Ecto neural progenitor cell (in vitro differentiated cells): ENCODE data around the gene APOA5.
"Not testable (repeated sequence)": the region's sequence is repeated elsewhere in the genome, so short reads cannot be mapped to it uniquely, and the experiment has no call there.

Source experiments
- DNase-seq: peaks from one replicate; pipeline ENCODE4 v3.0.0-alpha.2; 2018; ENCODE audit warnings: low spot score

Gene APOA5

GRCh38 chr11:116827461-116827860 is 35.8 kb upstream of the APOA5 start:
- no peak for DNase-seq

DNA sequence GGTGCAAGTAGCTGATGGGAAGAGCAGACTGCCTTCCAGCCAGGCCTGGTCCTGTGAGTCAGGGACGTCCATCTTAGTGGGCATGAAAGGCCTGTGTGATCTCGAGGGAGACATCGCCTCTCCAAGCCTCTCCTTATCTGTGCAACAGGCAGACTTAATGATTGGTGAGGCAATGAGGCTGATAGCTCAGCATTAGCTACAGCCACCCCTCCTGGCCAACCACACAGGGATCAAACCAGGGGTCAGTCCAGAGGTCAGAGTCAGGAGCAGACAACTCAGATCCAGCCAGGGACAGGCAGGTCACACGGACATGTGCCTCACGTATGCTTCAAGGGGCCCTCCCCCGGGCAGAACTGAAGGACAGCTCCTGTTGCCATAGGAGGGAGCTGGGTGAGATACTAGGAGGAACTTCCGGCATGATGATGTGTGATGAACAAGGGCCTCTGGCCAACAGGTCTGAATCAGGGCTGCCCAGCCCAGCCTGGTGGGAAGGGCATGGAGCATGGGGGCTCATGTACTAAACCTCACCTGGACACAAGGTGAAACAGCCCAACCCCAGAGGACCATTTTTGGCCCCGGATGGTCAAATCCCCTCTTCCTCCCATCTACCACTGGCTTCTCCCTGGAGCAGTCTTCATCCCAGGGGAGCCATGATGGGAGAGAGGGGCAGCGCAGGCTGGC is 35.2 kb upstream of the APOA5 start:
- DNase-seq, result no peak

DNA sequence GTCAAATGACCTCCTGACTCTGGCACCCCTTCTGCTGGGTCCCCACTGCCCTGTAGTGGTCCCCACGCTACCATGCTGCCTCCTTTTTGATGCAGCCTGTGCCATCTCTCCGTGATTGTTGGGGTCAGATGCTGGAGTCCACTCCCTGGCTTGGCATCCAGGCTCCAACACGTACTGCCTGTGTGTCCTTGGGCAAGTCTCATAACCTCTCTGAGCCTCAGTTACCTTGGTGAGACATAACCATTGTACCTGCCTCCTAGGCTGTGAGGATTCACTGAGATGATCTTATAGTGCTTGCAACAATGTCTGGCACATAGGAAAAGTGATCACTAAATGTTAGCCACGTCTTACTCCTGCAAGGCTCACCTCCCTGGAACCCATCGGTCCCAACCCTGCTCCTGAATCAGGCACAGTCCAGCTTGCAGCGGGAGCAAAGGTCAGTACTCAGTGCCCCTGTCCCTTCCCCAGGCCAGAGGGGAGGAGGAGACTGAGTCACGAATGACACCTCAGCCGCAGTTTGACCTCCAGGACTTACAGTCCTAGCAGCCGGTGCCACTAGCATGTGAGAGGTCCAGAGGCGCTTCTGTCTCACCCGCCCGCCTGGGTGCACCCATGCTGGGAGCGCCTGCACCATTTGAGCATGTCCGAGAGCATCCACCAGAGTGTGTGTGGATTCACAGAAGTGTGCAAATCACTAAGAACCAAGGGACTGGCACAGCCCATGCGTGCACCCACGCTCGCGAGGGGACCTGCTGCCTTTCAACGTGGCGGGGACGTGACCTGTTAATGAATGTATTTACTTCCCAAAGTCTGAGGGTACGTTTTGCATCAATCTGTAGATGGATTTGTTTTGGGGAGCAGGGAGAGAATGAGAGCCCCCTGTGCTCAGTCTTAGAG is 34.4 kb upstream of the APOA5 start:
- DNase-seq, result no peak

- DNase-seq, result no peak
Measured at GRCh38 chr11:116825434-116825833, 33.8 kb upstream of the APOA5 start.

DNA sequence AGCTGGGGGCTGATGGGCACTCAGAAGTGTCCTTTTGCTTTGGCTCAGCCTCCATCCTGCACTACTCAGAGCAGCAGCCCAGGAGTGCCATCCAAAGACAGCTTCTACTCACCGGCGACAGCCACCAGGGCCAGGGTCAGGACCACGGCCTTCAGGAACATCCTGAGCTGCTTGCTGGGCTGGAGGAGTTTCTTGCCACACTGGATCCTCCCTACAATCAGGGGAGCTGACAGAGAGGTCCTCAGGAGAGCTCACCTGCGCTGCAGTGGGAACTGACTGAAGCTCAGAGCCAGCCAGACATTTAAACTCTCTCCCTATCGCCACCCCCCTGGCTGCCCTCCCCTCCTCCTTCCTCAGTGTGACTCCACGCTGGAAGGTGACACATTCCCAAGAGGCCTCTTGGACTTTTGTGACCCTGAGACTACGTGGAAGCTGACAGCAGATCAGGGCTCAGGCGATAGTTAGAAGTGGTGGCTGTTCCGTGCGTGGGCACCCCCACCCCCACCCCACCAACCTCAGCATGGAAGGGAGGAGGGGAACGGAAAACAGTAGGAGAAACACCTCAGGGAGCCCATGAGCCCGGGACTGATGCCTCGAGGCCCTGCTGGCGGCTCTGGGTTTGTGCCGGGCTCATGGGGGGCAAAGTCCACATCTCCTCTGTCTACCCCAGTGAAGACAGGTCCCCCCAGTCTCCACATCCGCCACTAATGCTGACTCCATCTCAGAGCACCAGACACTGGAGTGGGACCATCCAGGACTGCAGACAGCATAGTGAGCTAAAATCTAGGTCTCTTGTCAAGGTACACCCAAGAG is 31.6 kb upstream of the APOA5 start, which contains the start of gene APOA4:
Gene APOA4 (minus strand): TSS at position 274 of the 813 bp plus-strand sequence. CDS start 113 bp downstream, at position 161.
- DNase-seq, result no peak

GRCh38 chr11:116822575-116822974 is 30.9 kb upstream of the APOA5 start:
- DNase-seq, result no peak

GRCh38 chr11:116821050-116821918 is 29.6 kb upstream of the APOA5 start:
- no peak for DNase-seq

DNA sequence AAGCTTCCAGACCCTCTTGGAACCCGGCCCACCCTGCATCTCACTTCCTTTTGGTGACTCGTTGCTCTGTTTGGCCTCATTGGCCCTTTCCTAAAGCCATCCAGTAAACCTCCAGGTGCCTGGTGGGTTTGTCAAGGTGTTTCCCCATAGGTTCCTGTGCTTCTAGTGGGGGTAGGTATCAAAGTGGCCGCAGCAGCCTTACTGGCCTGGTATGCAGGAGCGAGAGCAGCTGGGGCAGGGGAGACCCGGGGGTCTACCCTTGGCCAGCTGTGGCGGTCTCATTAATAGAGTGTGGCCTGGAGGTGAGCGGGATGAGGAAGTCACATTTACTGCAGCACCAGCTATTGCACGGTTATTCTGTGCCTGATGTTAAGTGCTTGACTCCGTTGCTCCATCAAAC is 27.4 kb upstream of the APOA5 start:
- no peak for DNase-seq

DNA sequence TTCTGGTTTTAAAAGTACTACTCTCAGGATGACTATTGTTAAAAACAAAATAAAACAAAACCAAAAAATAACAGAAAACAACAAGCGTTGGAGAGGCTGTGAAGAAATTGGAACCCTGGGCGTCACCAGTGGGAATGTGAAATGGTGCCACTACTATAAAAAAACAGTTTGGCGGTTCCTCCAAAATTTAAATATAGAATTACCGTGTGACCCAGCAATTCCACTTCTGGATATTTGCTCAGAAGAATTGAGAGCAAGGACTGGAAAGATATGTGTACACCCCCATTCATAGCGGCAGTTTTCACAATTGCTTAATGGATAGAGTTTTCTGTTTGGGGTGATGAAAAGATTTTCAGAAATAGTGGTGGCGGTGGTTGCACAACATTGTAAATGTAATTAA is 22.8 kb upstream of the APOA5 start:
- DNase-seq, result no peak

GRCh38 chr11:116813781-116814471 is 22.2 kb upstream of the APOA5 start:
- no peak for DNase-seq

DNA sequence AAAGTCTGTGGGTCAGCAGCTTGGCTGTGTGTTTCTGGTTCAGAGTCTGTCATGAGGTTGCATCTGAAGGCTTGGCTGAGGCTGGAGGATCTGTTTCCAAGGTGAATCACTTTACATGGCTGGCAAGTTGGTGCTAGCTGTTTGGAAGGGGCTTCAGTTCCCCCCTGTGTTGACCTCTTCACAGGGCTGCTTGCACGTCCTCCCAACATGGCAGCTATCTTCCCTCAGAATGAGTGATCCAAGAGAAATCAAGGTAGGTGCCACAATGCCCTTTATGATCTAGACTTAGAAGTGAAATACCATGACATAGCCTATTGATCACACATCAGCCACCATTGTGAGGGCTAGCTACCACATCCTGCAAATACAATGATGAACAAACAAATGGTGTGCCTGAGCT is 21.5 kb upstream of the APOA5 start:
- no peak for DNase-seq

GRCh38 chr11:116812109-116812508 is 20.4 kb upstream of the APOA5 start:
- no peak for DNase-seq

DNA sequence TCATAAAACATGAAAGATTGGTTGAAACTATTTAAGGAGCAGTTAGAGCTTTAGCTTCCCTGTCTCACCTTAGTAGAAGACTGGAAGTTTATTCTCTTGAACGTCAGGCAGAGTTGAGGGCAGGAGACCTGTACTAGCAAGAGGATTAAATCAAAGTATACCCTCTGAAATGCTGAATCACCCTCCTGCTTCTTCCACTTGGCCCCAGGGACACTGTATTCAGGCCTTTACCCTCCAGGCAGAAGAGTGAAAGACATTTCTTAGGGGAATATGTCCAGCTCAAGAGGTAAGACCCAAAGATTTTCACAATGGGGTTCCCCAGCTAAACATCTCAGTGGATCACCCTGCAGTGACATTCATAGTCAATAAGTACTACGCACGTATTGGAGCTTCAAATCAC is 19.5 kb upstream of the APOA5 start:
- DNase-seq, result no peak

DNA sequence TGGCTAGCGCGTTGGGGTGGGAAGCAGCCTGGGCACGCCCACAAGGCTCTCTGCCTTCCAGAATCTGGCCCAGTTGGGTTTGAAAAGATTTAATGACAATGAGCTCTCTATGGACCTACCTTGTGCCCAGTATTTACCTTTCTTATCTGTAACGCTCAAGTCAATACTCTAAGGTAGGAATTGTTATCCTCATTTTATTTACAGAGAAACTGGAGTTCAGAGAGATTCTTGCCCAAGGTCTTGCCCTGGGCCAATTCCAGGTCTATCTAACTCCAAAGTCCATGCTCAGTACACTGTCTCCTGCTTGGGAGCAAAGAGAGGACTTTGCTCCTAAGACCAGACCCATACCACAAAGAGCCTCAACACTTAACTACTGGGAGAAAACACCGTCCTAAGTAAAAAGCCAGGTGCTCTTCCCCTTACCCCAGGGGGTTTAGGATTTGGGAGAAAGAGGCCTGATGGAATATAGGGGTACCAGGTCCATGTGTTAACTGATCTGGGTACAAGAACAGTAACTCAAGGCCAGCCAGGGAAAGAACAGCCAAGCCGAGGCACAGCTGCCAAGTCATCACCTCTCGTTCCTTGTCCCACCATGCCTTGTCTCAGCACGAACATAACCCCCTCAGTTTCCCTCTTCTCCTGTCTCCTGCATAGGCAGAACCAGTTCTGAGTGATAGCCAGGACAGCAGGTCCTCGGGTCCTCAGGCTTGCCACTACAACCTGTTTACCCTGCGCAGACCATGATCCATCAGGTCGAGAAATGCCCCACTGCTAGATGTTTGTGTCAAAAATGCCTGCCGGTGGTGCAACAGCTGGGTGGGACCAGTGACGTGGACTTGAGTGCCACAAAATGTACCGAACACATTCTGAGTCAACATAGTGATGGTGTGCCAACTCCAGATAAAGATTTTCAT is 16.8 kb upstream of the APOA5 start:
- DNase-seq, result no peak

DNA sequence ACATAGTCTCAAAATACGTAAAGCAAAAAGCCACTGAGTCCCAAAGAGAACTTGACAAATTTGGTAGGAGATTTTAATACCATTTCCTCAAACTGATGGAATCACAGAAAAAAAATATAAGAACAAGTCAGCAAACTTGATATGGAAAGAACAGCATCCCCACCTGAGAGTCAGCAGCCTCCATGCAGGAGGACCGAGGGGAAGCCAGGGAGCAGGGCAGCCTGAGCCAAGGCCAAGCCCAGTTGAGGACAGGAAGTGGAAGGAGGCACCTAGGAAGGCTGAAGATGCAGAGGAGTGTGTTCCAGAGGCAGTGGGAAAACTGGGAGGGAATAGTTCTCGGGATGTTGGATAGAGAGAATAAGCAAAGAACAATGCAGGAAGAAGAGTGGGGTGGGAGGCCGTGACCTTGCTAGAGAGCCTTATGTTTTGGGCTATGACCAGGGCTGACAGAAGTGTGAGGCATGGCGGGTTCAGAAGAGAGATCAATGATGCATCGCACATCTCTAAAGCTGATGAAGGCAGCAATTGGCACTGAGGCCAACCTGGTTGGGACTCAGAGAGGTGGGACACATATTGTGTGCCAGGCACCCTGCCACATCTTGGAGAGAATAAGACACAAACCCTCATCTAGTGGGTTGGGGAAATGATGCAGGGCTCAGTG is 16.1 kb upstream of the APOA5 start:
- no peak for DNase-seq

- no peak for DNase-seq
Measured at GRCh38 chr11:116804001-116804400, 12.3 kb upstream of the APOA5 start.

GRCh38 chr11:116801662-116802061 is 10.0 kb upstream of the APOA5 start:
- DNase-seq, result not testable (repeated sequence)

DNA sequence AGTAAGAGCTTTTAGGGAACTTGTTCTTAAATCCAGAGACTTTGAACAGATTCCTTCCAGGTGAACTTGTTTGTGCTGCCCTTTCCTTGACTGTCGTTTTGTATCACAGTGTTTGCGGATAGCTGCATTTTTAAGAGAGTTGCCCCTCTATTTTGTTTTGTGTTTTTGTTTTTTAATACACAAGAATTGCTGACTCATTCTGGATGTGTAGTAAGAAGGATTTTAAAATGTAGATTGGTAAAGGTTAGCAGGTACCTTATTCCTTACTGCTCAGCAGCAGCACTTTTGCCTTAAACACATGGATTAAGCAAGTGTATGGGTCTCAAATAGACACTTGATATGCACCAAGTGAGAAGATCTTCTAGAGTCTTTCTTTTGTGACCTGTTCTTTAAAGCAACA is 8.9 kb upstream of the APOA5 start:
- DNase-seq, result no peak

- no peak for DNase-seq
Measured at GRCh38 chr11:116798368-116798767, 6.7 kb upstream of the APOA5 start.
